GM23338 (cell line): Measurements from ENCODE around the gene PLS3. TPM values are rescaled to one million over a fixed set of nuclear protein-coding genes. Genes with fewer than 3 reads are reported as not detected.

Experiments used
- polyA plus RNA-seq: library from polyadenylated mRNA; unstranded; fragments of >200 nt; fragmentation: Nextera tagmentation; extraction: Ambion mirVana; gene quantifications from 2 replicates; pipeline ENCODE4 v1.2.1, GENCODE V29; 2016
- small RNA-seq: library from RNA; depleted of rRNA; stranded (forward); fragments of <200 nt; gene quantifications from one replicate; pipeline ENCODE3, GENCODE V24; 2014; ENCODE audit warnings: low replicate concordance
- total RNA-seq: library from RNA; depleted of rRNA; stranded (reverse); fragments of >200 nt; shearing (Covaris generic); gene quantifications from 2 replicates; pipeline ENCODE4 v1.2.3, GENCODE V29; 2014
- TF ChIP-seq, protein P1 (sequence below): fragments of 250-450 bp; sonication (Bioruptor Pico); IDR thresholded peaks from 2 replicates; pipeline ENCODE4 v1.5.0; 2020; ENCODE audit warnings: mild to moderate bottlenecking, moderate library complexity

Gene PLS3
- total and polyA plus RNA-seq, 2 experiments from 2014 or later = 81.6 to 128 TPM

DNA sequence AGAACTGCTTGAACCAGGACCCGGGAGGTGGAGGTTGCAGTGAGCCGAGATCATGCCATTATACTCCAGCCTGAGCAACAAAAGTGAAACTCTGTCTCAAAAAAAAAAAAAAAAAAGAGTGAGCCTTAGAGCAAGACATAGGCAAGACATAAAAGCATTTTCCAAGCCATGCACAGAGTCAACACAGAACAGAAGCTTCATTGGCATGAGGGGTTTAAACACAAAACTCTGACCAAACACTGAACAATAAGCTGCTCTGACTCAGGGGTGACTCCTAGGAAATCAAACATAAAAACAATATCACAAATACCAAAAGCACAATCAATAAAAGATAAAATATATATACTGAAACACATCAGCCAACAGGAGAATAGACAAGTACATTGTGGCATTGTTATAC lies 136.8 kb downstream of the PLS3 start (continued):
- TF ChIP-seq, protein P1, sequence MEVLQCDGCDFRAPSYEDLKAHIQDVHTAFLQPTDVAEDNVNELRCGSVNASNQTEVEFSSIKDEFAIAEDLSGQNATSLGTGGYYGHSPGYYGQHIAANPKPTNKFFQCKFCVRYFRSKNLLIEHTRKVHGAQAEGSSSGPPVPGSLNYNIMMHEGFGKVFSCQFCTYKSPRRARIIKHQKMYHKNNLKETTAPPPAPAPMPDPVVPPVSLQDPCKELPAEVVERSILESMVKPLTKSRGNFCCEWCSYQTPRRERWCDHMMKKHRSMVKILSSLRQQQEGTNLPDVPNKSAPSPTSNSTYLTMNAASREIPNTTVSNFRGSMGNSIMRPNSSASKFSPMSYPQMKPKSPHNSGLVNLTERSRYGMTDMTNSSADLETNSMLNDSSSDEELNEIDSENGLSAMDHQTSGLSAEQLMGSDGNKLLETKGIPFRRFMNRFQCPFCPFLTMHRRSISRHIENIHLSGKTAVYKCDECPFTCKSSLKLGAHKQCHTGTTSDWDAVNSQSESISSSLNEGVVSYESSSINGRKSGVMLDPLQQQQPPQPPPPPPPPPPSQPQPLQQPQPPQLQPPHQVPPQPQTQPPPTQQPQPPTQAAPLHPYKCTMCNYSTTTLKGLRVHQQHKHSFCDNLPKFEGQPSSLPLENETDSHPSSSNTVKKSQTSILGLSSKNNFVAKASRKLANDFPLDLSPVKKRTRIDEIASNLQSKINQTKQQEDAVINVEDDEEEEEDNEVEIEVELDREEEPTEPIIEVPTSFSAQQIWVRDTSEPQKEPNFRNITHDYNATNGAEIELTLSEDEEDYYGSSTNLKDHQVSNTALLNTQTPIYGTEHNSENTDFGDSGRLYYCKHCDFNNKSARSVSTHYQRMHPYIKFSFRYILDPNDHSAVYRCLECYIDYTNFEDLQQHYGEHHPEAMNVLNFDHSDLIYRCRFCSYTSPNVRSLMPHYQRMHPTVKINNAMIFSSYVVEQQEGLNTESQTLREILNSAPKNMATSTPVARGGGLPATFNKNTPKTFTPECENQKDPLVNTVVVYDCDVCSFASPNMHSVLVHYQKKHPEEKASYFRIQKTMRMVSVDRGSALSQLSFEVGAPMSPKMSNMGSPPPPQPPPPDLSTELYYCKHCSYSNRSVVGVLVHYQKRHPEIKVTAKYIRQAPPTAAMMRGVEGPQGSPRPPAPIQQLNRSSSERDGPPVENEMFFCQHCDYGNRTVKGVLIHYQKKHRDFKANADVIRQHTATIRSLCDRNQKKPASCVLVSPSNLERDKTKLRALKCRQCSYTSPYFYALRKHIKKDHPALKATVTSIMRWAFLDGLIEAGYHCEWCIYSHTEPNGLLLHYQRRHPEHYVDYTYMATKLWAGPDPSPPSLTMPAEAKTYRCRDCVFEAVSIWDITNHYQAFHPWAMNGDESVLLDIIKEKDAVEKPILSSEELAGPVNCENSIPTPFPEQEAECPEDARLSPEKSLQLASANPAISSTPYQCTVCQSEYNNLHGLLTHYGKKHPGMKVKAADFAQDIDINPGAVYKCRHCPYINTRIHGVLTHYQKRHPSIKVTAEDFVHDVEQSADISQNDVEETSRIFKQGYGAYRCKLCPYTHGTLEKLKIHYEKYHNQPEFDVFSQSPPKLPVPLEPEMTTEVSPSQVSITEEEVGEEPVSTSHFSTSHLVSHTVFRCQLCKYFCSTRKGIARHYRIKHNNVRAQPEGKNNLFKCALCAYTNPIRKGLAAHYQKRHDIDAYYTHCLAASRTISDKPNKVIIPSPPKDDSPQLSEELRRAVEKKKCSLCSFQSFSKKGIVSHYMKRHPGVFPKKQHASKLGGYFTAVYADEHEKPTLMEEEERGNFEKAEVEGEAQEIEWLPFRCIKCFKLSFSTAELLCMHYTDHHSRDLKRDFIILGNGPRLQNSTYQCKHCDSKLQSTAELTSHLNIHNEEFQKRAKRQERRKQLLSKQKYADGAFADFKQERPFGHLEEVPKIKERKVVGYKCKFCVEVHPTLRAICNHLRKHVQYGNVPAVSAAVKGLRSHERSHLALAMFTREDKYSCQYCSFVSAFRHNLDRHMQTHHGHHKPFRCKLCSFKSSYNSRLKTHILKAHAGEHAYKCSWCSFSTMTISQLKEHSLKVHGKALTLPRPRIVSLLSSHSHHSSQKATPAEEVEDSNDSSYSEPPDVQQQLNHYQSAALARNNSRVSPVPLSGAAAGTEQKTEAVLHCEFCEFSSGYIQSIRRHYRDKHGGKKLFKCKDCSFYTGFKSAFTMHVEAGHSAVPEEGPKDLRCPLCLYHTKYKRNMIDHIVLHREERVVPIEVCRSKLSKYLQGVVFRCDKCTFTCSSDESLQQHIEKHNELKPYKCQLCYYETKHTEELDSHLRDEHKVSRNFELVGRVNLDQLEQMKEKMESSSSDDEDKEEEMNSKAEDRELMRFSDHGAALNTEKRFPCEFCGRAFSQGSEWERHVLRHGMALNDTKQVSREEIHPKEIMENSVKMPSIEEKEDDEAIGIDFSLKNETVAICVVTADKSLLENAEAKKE (CRISPR knock-in tag) = no peak

Small RNA genes lying within 50 kb of the gene (small RNA-seq; reads per million reads assigned to genes)
- not detected for gene RF00264
